HG02678 (cell line): ENCODE results near the gene ATP5F1B.
A peak's percentile ranks its signal among the peaks of the same experiment; 100 is the strongest.
"Not testable (repeated sequence)": the region's sequence is repeated elsewhere in the genome, so short reads cannot be mapped to it uniquely, and the experiment has no call there.

Source experiments
- ATAC-seq: cut with Tn5 transposase; IDR thresholded peaks from one replicate; pipeline ENCODE4 v1.9.1; 2021; ENCODE audit warnings: mild to moderate bottlenecking, moderate library complexity; ENCODE audit not compliant: unreplicated experiment

ATP5F1B gene

DNA sequence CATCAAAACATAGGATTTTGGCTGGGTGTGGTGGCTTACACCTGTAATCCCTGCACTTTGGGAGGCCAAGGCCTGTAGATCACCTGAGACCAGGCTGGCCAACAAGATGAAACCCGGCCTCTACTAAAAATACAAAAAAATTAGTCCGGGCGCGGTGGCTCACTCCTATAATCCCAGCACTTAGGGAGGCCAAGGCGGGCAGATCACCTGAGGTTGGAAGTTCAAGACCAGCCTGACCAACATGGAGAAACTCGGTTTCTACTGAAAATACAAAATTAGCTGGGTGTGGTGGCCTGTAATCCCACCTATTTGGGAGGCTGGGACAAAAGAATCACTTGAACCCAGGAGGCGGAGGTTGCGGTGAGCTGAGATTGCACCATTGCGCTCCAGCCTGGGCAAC lies 2.2 kb upstream of the ATP5F1B start:
- ATAC-seq: not testable (repeated sequence)

DNA sequence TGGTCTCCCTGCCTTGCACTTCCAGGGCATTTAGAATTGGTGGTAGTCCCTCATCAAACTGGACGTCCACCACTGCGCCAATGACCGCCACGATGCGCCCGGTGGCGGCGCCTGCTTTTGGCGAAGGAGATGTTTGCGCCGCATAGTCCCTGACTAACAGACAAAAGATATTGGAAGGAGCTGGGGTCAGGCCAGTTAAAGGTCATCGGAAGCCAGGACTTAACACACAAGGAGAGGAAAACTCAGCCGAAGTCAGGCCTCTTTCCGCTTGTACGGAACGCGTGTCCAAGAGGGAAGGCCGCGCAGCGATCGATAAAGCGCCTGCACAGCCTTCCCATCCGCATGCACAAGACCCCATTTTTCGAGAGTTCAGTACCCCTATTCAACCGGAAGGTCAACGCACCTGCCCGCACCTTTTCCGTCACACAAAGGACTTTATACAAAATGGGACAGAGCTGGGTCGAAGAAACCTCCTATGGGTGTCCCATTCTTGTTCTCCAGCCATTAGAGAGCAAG lies 525 bp downstream of the ATP5F1B start:
- no peak for ATAC-seq

DNA sequence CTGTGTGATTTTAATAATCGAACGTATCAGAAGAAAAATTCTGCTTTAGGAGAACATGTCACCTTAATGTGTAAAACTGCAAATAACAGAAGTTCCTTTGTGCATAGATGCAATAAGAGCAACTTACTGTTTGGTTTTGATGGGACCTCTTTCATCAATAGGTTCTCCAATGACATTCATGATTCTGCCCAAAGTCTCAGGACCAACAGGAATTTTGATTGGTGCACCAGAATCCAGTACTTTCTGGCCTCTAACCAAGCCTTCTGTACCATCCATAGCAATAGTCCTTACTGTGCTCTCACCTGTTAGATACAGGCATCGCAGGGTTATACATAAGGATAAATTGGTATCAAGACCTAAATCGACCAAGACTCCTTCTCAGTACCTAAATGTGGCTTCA lies 1.1 kb downstream of the ATP5F1B start:
- no peak for ATAC-seq

DNA sequence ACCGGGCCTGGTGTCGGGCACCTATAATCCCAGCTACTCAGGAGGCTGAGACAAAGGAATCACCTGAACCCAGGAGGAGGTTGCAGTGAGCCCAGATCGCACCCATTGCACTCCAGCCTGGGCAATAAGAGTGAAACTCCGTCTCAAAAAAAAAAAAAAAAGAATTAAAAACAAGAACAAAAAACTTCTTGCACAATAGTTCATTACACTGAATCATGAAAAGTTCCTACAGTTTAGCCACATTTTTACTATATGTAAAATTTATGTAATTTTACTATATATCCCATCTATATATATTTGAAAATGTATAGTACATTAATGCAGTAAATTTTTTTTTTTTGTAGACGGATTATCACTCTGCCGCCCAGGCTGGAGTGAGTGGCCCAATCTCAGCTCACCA lies 4.6 kb downstream of the ATP5F1B start:
- no peak for ATAC-seq

DNA sequence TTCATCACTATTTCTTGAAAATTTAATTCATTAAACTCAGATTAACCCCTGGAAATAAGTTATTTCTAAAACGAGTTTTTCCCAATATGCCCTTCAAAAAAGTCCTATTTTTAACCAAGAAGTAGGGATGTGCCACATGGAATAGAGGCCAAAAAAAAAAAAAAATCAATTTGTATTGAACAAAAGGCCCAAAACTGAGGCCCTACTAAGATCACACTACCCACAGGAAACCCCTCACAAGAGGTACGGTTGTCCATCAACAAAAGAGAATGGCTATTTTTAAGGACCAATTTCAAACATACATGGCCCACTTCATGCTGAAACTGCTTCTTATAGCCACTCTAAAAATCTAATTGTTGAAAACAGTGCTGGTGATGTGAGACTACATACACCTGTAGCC lies 8.2 kb downstream of the ATP5F1B start:
- ATAC-seq: no peak

DNA sequence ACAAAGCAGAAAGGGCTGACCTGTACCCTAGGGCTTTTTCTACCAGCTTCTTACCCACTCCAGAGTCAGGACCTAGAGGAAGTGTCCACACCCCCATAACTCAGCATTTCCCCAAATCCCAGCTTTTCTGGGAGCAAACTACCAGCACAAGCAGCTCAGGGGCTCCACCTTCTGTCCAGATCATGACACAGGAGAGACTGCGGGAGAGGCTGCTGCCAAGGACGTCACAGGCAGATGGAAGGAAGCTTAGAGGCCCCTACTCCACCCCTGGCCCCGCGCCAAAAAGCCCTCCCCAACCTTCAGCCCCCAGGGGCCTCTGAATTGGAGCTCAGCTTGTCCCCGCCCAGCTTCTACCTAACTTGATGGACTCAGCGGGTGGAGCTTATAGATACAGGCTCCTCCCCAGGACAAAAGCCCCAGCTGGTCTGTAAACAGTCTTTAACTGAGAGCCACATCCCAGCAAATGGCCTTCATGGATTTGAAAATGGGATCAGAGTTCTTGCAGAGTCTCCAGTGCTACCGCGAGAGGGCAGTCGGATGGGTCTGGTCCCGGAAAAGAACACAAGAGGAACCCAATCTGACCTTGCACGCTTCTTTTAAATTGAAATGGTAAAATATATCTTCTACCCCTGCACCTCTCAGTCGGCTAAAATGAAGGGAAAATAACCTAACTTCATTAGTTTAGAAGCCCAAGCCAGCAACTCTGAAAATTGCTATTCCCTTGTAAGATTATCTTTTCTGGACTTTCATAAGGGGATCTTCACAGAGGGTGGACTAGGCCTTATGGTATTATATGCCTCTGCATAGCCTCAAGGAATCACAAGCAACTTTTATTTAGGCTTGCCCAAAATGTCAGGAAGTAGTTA lies 8.9 kb downstream of the ATP5F1B start:
- peak; percentile 62 for ATAC-seq

DNA sequence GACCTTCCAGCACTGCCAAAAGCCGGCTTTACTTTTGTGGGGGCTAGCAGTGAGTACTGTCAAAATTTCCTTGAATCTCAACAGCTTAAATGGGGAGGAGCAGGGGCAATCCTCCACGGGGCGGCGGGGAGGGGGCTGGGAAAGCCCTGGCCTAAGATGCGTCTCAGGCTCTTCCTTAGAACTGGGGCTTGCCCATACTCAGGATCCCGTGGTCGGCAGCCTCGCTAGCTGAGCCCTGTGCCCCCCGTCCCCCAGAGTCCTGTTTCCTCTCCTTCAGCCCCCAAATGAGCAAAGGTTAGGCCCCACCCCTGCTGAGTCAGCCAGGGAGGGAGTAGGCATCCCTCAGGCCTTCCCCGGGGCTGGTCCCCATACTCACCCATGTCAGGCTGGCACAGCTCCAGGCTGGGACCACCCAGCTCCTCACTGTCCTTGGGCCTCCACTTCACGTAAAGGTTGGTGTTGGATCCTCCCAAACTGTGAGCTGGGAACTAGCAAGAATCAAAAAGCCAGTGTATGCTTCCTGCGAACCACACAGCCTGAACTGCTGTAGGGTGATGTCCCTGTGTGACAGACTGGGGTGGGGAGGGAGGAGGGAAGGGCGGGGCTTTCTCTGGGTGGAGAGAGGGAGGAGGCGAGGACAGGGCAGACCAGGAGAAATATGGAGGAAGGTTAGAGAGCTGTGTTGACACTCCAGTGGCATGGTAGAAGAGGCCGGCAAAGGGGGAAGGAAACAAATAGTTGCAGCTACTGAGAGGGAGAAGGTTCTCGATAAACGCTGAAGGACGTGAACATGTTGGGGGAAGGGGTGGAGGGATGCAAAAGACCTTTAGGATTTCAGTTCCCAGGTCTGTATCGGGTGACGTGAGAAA lies 9.7 kb downstream of the ATP5F1B start:
- peak; percentile 48 for ATAC-seq

DNA sequence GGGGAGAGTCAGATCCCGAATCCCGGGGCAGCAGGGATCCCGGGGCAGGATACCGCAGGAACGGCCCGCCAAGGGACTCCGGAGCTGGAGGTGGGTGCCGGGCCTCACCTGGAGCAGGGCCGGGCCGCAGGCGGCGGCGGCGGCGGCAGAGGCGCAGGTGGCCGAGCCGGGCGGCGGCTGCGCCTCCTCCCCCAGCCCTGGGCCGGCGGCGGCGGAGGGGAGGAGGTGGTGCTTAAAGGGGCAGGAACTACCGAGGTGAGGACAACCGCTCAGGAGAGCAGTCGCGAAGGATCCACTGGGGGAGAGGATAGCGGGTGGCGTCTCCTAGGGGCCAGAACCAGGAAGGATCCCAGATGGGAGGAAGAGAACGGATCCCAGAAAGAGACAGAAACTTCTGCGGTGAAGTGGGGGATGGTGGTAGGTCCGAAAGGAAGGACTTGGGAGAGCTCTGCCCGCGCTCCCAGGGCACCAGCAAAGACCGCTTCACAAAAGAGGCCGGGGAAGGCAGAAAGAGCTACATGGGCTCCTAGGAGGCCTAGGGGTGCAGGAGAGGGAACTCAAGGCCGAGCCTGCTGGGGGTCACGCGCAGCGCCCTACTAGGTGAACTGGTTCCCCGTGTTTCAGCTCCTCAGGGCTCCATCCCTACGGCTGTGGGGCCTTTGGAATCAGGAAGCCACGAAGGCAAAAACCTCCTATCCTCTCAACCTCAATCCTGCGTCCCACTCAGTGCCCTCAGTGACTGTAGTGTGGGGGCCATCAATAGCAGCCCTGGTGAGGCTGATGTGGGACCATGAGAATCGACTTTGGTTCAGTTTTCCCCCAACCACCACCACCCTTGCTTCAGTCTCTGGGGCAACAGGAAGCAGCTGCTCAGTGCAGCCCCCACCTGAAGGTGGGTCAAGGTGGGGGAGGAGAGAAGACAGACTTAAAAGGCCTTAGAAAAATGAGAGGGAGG lies 10.7 kb downstream of the ATP5F1B start:
- ATAC-seq: peak; percentile 23

DNA sequence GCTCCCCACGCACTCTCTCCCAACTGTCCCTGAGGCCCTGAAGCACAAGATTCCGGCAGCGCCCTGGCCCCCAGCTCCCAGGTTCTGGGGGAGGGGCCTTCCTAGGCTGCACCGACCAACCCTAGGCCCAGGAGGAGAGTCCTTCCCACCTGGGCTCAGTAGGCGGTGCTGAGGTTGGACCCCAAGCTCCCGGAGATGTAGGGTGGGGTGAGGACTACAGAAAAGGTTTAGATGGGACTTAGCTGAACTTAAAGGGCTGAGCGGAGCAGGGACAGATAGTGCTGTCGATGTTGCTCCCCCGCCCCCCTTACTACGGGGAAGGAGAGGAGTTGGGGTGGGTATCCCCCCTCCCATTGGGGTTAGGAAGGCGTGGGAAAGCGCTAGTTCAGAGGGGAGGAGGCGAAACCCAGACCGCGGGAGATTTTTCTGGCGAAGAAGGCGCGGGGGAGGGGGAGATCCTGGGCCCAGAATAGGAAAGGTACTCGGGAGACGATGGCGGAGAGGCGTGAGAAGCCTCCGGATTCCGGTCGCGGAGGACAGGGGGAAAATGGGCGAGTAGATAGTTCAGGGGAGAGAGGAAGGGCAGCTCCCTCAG lies 11.4 kb downstream of the ATP5F1B start:
- ATAC-seq: no peak

DNA sequence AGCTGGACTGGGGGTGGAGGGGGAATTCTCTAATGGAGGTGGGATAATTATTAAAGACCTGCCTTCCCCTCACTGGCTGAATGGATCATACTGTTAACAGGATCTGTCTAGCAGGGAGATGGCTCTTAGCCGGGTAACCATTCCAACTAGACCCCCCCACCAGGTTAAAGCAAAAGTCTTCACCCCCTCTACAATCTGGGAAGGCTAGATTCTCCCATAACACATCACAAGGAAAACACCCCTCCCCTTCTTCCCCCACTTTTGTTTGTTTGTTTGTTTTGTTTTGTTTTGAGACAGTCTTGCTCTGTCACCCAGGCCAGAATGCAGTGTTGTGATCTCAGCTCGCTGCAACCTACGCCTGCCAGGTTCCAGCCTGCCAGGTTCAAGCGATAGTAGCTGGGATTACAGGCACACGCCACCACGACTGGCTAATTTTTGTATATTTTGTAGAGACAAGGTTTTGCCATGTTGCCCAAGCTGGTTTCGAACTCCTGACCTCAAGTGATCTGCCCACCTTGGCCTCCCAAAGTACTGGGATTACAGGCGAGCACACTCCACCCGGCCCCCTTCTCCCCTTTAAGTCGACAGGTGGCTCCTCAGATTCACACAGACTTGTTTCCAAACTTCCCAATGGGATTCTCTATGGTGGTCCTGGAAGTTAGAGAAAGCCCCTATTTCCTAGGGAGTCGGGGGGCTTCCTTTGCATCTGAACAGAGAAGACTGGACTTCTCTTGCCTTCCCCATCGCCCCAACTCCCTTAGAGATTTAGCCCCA lies 12.1 kb downstream of the ATP5F1B start:
- ATAC-seq: no peak

DNA sequence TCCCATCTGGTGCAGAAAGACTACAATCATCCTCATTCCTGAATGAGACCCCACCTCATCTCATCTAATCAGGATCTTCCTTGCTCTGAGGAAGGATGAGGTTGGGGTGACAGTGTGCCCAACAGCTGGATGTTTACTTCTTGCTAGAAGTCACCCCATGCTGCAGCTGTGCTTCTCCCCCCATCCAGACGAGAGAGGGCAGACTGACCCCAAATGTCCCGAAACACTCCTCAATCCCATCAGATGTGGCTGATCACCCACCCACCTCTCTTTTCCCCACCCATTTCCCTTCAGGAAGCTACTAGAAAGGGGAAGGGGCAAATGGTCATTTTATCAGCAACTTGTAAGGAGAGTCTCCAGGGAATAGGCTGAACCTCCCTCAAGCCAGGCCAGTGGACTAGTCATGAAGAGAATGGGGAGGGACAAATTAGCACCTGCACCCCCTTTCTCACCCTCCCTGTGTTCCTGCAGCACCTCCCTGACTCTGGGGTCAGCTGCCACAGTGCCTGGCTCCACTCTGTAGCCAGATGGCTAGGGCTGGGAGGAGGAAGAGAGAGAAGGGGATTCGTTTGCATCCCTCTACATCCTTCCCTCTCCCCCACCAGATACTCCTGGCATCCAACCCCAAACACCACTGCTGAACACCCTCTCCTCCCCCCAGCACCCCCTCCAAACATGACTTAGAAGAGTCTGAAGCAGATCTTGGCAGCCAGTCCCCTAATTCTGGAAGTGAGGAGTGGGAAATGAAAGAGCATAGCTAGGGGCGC lies 12.9 kb downstream of the ATP5F1B start:
- ATAC-seq: no peak

DNA sequence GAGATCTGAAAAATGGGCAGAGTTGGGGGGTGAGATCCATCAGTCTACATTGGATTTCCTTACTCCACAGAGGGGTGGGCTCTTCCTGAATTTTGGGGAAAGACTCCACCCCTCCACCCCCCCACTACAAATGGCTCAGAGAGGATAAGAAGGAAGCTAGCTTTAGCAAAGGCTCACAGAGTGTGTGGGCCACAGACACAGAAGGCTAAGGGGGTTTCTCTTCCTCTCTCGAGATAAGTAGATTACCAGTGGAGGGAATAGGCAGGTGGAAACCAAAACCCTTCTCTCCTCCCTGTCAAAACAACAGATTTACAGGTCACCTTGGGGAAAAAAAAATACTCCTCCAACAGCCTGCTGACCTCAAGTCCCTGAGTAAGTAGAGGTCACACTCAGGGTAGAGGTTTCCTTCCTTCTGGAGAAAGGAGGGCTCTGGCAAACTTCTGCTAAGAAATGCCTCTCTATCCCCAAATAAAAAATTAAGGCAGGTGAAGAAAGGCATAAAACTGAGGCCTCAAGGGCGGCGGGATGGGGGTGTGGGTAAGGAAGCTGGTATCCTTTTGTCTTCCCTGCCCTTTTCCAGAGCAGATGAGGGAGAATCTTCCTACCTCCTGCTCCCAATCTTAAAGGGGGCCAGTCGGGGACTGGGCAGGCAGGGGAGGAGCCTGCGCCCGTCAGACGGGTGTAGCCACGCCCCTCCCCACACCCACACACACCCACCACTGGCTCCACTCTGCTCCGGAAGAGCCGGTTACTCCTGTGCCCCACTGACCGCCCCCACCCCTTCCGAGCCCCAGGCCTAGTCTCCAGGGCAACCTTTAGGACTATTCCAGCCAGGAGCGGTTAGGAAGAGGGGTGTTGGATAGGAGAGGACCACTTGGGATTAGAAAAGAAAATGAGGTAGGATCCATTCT lies 13.7 kb downstream of the ATP5F1B start:
- no peak for ATAC-seq

DNA sequence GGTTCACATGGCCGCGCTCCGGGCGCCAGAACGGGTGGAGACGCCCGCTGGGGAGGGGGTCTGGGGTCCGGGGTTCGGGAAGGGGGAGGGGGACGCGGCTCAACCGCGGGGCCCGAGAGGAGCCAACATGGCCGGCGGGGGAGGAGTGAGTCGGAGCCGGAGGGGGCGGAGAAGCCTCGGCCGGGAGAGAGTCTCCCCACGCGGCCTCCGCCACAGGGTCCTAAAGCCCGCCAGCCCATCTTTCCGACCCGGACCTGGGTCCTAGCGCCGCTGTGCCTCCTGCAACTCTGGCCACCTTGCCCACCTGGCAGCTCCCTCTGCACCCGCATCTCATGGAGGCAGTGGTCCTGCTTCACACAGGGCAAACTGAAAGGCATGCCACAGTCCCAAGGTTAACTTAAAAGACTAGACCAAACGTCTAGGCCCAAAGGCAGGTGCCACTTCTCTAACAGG lies 15.6 kb downstream of the ATP5F1B start, which contains the start of gene BAZ2A:
Gene BAZ2A (minus strand): TSS at position 147 of the 453 bp plus-strand sequence. CDS start 12,796 bp downstream, outside the sequence.
- peak; percentile 62 for ATAC-seq

DNA sequence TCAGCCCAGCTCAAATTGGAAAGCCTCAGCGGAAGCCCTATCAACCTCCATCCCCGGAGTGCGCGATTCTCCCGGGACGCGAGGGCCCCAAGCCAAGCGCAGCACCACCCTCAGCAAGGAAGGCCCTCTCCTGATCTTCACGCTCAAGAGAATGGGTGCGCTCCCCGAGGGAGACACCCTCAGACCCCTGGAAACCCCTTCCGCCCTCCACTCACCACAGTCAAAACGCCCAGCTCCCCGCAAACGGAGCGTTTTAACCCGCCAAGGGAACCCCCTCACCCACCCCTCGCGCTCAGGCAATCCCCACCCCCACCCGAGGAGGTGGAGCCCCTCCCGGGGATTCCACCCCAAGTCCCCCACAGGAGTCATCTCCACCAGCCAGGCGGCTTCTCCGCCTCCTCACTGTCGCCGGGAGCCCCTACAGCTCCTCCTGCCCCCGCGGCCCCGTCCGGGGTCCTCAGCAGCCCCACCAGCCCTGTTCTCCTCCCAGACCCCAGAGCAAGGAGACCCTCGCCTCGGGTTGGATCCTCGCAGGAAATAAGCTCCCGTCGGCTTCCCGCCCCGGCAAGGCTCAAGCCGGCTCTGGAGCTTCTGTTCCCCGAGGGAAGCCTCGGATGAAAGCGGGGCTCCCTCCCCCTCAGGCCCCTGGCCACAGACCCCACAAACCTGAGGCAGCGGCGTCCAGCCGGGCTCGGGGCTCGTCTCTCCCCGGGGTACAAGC lies 16.2 kb downstream of the ATP5F1B start:
- peak; percentile 1 for ATAC-seq

DNA sequence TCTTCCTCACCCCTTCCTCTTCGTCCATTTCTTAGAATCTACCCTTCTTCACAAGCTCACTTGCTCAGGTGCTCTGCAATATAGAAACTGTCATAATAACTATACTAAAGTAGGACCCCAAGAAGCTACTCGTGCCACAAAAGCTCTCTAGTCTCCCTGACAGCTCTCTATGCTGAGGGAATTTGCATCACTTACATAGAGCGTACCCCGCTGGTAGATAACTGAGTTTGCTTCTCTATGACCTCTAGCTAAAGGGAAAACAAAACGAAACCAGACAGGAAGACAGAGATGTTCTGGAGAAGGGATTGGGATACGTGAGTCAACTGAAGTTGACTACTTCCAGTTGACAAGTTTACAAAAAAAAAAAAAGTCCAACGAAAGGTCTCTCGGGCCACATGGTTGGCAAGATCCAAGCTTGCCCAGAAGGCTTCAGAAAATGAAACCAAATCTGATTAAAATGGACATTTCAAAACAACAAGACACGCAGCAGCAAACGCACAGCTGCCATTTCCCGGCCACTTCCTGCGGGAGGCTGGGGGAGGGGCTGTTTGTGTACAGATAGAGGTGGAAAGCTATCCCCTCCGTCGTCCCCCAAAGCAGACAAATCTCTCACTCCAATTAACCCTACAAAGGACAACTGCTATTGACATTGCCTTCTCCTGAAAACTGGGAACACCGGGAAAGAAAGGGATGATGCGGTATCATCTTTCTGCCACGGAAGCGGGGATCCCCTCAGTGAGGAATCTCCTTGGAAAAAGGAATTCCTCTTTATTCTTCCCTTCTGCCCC lies 16.9 kb downstream of the ATP5F1B start:
- ATAC-seq: no peak

DNA sequence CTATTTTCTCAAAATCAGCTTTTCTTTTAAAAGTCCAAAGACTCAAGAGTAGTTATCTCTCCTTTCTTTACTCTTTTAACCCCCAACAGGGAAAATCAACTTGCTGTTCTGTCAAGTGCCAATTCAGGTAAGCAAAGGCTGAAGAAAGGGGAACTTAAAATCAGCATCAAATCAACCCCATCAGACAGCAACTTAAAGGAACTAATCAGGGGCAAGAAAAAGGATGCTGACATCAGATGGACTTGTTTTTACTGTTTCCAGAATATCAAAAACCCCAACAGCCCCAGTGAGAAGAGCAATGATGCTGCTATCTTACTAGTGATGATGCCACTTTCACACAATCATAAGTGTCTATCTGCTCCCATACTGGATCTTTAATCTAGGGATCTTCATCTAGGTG lies 19.1 kb downstream of the ATP5F1B start:
- ATAC-seq: no peak
